ENCODE data around the gene KCNAB1. TPM values are rescaled to one million over a fixed set of nuclear protein-coding genes. Genes with fewer than 3 reads are reported as not detected.
A peak's percentile ranks its signal among the peaks of the same experiment; 100 is the strongest.

Gene KCNAB1
- total RNA-seq, 1 experiment from 2014 or later: not detected

DNA sequence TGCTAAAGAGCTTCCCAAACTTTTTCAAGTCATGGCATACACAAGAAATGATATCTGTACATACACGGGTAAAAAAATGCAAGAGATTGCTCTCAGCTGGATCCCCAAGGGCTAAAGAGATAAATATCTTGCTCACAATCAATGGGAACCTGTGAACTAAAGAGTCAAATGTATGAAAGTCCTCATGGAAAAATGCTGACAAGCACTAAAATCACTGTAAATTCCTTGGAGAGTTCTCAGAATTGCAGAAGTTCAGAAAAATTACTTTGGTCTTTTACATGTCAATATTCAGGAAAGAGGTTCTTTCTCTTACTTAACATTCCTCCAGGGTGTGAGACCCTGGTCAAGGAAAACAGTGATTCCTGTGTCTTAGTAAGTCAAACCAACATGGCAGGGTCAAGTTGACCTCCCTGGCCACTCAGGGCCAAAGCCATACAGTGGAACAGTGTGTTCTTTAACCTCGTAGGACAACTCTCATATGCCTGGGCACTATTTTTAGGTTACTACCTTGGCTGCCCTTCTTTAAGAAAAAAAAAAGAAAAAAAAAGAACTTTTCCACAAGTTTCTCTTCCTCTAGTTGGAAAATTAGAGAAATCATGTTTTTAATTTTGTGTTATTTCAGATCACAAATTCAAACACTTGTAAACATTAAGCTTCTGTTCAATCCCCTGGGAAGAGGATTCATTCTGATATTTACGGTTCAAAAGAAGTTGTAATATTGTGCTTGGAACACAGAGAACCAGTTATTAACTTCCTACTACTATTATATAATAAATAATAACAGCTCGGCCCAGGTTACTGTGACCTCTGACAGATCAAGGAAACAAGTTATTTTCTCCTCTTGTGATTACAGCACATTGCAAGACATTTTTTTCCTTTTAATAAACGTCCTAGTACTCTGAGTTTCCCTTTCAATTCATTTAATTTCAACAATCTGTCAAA is 422.0 kb downstream of the KCNAB1 start:
- Histone ChIP-seq H3K27me3 (replicated peaks; ENCODE audit: insufficient read depth, low read depth, low read length, poor library complexity) (no peaks in the 10 kb centered on the region), H3K9me3 (ENCODE audit: low read depth, low read length, poor library complexity, severe bottlenecking) (no peaks in the 10 kb centered on the region), H3K4me3 (ENCODE audit: low read depth, low read length, poor library complexity, severe bottlenecking) (no peak overlapping the region), H3K27ac (ENCODE audit: low read depth, low read length, poor library complexity, severe bottlenecking) (peak overlapping the region; percentile 88), H3K4me1 (ENCODE audit: insufficient read depth, low read length, poor library complexity, severe bottlenecking) (peaks cover 92% of the 10 kb centered on the region), H3K36me3 (ENCODE audit: insufficient read depth, low read length, poor library complexity, severe bottlenecking) (peaks cover 98% of the 10 kb centered on the region)
- ChIA-PET CTCF (interaction anchor here (0.7 kb wide), 1 partner anchor 429 kb away, joined by 3 read pairs; no protein-coding TSS in a partner anchor), POLR2A (ENCODE audit: low non-redundant PET) (interaction anchor here (0.7 kb wide), 1 partner anchor 9 kb away, joined by 6 read pairs; no protein-coding TSS in a partner anchor)
- TF ChIP-seq EZH2 (IDR thresholded peaks at IDR 0.05; ENCODE audit: borderline replicate concordance, low read depth, low read length, poor library complexity, severe bottlenecking): no peak
- TF ChIP-seq, protein P1, sequence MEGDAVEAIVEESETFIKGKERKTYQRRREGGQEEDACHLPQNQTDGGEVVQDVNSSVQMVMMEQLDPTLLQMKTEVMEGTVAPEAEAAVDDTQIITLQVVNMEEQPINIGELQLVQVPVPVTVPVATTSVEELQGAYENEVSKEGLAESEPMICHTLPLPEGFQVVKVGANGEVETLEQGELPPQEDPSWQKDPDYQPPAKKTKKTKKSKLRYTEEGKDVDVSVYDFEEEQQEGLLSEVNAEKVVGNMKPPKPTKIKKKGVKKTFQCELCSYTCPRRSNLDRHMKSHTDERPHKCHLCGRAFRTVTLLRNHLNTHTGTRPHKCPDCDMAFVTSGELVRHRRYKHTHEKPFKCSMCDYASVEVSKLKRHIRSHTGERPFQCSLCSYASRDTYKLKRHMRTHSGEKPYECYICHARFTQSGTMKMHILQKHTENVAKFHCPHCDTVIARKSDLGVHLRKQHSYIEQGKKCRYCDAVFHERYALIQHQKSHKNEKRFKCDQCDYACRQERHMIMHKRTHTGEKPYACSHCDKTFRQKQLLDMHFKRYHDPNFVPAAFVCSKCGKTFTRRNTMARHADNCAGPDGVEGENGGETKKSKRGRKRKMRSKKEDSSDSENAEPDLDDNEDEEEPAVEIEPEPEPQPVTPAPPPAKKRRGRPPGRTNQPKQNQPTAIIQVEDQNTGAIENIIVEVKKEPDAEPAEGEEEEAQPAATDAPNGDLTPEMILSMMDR (conservative IDR thresholded peaks at IDR 0.05; ENCODE audit: low read depth, low read length): no peak
- DNase-seq (ENCODE audit: low spot score): no peak
- no TSS peak for BruUV-seq (replicated peaks)
- intact Hi-C loops (cut with micrococcal nuclease; ENCODE audit: unreplicated experiment): loop anchor here (1.0 to 10.0 kb wide), 4 partner anchors 70 to 538 kb away; partner anchors contain the start of gene LEKR1

DNA sequence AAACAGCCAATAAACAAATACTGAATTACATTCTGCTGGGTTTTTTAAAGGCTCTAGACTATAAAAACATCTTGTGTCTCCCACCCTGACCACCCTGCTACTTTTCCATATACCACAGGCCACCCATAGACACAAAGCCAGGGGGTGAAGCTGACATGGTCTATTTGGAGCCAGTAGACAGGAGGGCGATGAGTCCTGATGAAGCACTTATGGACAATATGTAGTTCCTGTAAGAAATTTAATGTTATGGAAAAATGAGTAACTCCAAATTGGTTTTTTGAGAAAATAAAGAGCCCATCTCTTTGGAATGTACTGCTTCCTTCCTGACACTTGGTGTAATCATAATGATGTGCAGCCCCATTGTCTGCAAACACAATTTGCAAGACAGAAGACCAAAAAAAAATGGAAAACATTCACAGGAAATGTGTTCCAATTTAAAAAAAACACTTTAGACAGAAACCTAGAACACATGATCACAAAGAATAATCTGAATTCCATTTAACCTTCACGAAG is 422.7 kb downstream of the KCNAB1 start:
- ChIA-PET CTCF (interaction anchor here (0.7 kb wide), 1 partner anchor 430 kb away, joined by 3 read pairs; no protein-coding TSS in a partner anchor), POLR2A (ENCODE audit: low non-redundant PET) (interaction anchor here (0.7 kb wide), 2 partner anchors 8 to 69 kb away, joined by 3 to 6 read pairs; no protein-coding TSS in a partner anchor)
- no peak for TF ChIP-seq EZH2 (IDR thresholded peaks at IDR 0.05; ENCODE audit: borderline replicate concordance, low read depth, low read length, poor library complexity, severe bottlenecking)
- TF ChIP-seq, protein P1 (conservative IDR thresholded peaks at IDR 0.05; ENCODE audit: low read depth, low read length): no peak
- intact Hi-C loops (cut with micrococcal nuclease; ENCODE audit: unreplicated experiment): loop anchor here (1.0 to 10.0 kb wide), 4 partner anchors 69 to 538 kb away; partner anchors contain the start of gene LEKR1
- H3K27ac ChIP-seq (ENCODE audit: low read depth, low read length, poor library complexity, severe bottlenecking): peak overlapping the region; percentile 88
- BruUV-seq (replicated peaks): no TSS peak
- no peaks in the 10 kb centered on the region for H3K9me3 ChIP-seq (ENCODE audit: low read depth, low read length, poor library complexity, severe bottlenecking)
- H3K36me3 ChIP-seq (ENCODE audit: insufficient read depth, low read length, poor library complexity, severe bottlenecking): peaks cover 98% of the 10 kb centered on the region
- no peak overlapping the region for H3K4me3 ChIP-seq (ENCODE audit: low read depth, low read length, poor library complexity, severe bottlenecking)
- peak; percentile 86 for DNase-seq (ENCODE audit: low spot score)
- no peaks in the 10 kb centered on the region for H3K27me3 ChIP-seq (replicated peaks; ENCODE audit: insufficient read depth, low read depth, low read length, poor library complexity)
- peaks cover 92% of the 10 kb centered on the region for H3K4me1 ChIP-seq (ENCODE audit: insufficient read depth, low read length, poor library complexity, severe bottlenecking)

DNA sequence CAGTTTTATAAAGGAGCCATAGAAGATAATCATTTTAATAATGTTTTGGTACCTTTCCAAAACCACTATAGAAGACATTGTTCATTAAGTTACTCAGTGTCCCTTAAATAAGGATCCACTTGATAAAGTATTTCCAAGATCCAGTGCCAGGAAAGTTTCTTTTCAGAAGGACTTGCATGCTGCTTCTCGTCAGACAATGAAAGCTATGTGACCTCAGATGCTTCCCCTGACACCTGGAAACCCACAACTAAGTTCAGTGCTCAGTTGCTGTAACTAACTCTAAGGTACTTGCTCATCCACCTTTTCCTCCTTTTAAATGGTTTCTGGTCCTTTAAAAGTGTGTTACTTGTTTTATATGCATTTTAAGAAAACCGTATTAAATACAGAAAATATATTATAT is 427.3 kb downstream of the KCNAB1 start:
- DNase-seq (ENCODE audit: low spot score): no peak
- Histone ChIP-seq H3K27ac (ENCODE audit: low read depth, low read length, poor library complexity, severe bottlenecking) (peak overlapping the region; percentile 88), H3K36me3 (ENCODE audit: insufficient read depth, low read length, poor library complexity, severe bottlenecking) (peaks cover 99% of the 10 kb centered on the region), H3K4me1 (ENCODE audit: insufficient read depth, low read length, poor library complexity, severe bottlenecking) (peaks cover 94% of the 10 kb centered on the region), H3K9me3 (ENCODE audit: low read depth, low read length, poor library complexity, severe bottlenecking) (no peaks in the 10 kb centered on the region), H3K4me3 (ENCODE audit: low read depth, low read length, poor library complexity, severe bottlenecking) (no peak overlapping the region), H3K27me3 (replicated peaks; ENCODE audit: insufficient read depth, low read depth, low read length, poor library complexity) (no peaks in the 10 kb centered on the region)
- intact Hi-C loops (cut with micrococcal nuclease; ENCODE audit: unreplicated experiment): loop anchor here (10.0 kb wide), 1 partner anchor 277 kb away; the partner anchor contains the start of gene LEKR1
- no peak for TF ChIP-seq EZH2 (IDR thresholded peaks at IDR 0.05; ENCODE audit: borderline replicate concordance, low read depth, low read length, poor library complexity, severe bottlenecking)
- TF ChIP-seq, protein P1 (conservative IDR thresholded peaks at IDR 0.05; ENCODE audit: low read depth, low read length): no peak
- no TSS peak for BruUV-seq (replicated peaks)
- POLR2A ChIA-PET (ENCODE audit: low non-redundant PET): no interaction called here
- CTCF ChIA-PET: no interaction called here
